Mesodermal cell (in vitro differentiated cells): Measurements from ENCODE around the gene DHX15.
A peak's percentile ranks its signal among the peaks of the same experiment; 100 is the strongest.

Experiments used
- H3K27ac ChIP-seq: 2 replicates; pipeline ENCODE4 v1.7.0; 2013; ENCODE audit warnings: mild to moderate bottlenecking, low read depth, low read length, moderate library complexity; ENCODE audit not compliant: severe bottlenecking
- H3K36me3 ChIP-seq: 2 replicates; pipeline ENCODE4 v1.7.1; 2013; ENCODE audit warnings: mild to moderate bottlenecking, low read length, moderate library complexity; ENCODE audit not compliant: control insufficient read depth, insufficient read depth
- H3K4me1 ChIP-seq: one replicate; pipeline ENCODE4 v1.7.1; 2013; ENCODE audit warnings: mild to moderate bottlenecking, low read length; ENCODE audit not compliant: insufficient read depth, control insufficient read depth, poor library complexity, severe bottlenecking
- H3K4me3 ChIP-seq: 2 replicates; pipeline ENCODE4 v1.7.0; 2013; ENCODE audit warnings: low read length, control low read depth, mild to moderate bottlenecking; ENCODE audit not compliant: insufficient read depth, poor library complexity, severe bottlenecking; ENCODE audit errors: extremely low read depth
- H3K9me3 ChIP-seq: 2 replicates; pipeline ENCODE4 v1.7.1; 2013; ENCODE audit warnings: mild to moderate bottlenecking, low read length, moderate library complexity; ENCODE audit not compliant: control insufficient read depth
- WGBS, 2 experiments: methylation state at CpG; one replicate each; pipeline ENCODE4 v1.1.5; 2013; ENCODE audit warnings: missing lambda C conversion rate in 2 of 2; ENCODE audit not compliant: insufficient coverage in 2 of 2; 5-methylcytosine and 5-hydroxymethylcytosine counted together

The DHX15 gene

DNA sequence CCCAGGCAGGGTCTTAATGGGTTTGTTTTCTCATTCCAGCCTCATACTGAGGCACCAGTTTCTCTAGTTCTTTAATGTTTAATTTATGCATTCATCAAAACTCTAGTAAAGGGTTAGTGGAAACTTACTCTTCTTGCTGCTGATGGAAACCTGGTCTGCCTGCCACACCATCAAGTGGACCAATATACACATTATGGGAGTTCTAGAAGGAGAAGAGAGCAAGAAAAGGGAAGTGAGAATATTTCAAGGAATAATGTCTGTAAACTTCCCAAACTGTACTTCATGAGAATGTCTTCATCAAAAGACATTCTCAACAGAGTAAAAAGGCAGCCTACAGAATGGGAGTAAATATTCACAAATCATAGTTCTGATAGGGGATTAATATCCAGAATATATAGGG, 20.9 kb upstream of the DHX15 start:
- Histone ChIP-seq H3K27ac (no peak overlapping the region), H3K9me3 (no peaks in the 10 kb centered on the region), H3K36me3 (no peaks in the 10 kb centered on the region), H3K4me1 (no peaks in the 10 kb centered on the region), H3K4me3 (no peak overlapping the region)

DNA sequence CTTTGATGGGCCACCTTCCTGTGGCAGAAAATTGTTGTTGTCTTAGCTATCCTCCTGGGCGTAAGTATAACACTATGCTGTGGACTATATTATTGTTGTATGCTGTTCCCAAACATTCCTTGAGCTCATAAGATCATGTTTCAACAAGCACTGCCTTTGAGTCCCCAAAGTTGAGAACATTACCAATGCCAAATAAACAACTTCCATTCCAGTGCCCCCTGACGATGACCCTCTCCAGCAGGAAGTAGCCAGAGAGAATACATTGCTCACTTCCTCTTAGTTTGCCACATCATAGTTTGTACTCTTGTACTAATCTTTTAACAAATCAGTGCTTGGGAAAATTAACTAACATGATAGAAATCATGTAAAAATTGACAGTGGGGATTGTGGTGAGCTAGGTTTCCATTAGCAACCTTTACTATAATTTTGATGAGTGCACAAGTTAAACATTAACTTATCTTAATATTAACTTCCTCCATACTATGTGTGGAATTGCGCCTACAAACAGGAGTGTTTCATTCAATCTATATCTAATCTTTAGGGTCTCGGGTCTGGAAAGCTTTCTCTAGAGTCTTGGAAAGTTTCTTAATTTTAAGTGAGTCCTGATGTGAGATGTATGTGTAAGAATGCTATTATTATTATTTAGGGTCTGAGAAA, 20.3 kb upstream of the DHX15 start:
- 79 to 83% methylated on average over 1 to 2 of the region's 4 CpGs for WGBS, 2 experiments

DNA sequence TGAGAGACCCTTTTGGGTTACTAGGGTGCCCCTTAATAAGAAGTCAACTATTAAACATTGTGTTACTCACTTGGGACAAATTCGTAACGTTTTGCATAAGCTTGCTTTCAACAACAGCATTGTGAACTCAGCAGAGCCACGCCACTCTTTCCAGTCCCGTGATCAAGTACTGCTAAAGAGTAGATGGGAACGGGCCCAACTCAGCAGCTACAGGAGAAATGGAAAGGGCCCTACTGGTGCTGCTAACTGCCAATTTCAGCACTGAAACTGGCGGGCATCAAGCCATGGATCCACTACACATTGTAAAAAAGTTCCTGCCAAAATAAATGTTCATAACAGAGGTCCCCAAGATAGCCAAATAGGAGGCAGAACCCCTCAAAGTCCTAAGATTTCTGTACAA, 19.0 kb upstream of the DHX15 start:
- Histone ChIP-seq H3K4me1 (no peaks in the 10 kb centered on the region), H3K9me3 (no peaks in the 10 kb centered on the region), H3K36me3 (no peaks in the 10 kb centered on the region), H3K27ac (no peak overlapping the region), H3K4me3 (no peak overlapping the region)
- 83 to 92% methylated on average over 5 to 6 of the region's 6 CpGs for WGBS, 2 experiments

More for the DNA sequence above, 20.3 kb upstream of the DHX15 start:
- Histone ChIP-seq H3K27ac (no peak overlapping the region), H3K9me3 (no peaks in the 10 kb centered on the region), H3K4me1 (no peaks in the 10 kb centered on the region), H3K36me3 (no peaks in the 10 kb centered on the region), H3K4me3 (no peak overlapping the region)

DNA sequence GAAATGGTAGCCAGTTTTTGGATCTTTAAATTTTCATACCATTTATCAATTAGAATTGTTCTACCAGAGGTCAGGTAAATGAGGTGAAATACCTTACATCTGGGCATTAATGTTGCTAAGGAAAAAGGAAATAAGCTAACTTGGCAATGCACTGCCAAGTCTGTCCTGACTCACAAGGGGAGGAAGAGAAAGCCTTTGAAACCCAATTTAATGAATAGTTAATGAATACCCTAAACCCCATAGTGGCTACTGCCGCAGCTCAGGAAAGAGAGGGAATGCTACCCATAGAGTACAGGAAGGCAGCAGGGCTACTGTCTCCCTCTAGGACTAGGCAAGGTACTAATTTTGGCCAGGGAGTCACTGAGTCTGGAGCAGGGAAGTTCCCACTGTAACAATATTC, 16.8 kb upstream of the DHX15 start:
- no peaks in the 10 kb centered on the region for H3K9me3 ChIP-seq
- H3K4me3 ChIP-seq, result no peak overlapping the region
- H3K4me1 ChIP-seq, result no peaks in the 10 kb centered on the region
- H3K36me3 ChIP-seq, result no peaks in the 10 kb centered on the region
- WGBS, 2 experiments, result 100% methylated on average over 1 of the region's 1 CpG
- no peak overlapping the region for H3K27ac ChIP-seq

DNA sequence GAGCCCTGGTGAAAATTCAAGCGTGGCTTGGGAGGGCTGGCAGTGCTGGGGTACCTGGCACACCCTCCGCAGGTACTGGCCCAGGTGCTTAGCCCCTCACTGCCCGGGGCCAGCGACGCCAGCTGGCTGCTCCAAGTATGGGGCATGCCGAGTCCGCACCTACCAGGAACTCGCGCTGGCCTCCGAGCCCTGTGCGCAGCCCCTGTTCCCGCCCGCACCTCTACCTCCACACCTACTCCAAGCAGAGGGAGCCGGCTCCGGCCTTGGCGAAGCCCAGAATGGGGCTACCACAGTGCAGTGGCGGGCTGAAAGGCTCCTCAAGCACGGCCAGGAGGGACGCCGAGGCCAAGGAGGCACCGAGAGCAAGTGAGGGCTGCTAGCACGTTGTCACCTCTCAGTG, 14.9 kb upstream of the DHX15 start:
- Histone ChIP-seq H3K4me1 (no peaks in the 10 kb centered on the region), H3K4me3 (no peak overlapping the region), H3K36me3 (no peaks in the 10 kb centered on the region), H3K9me3 (no peaks in the 10 kb centered on the region), H3K27ac (no peak overlapping the region)
- WGBS, 2 experiments, result 94 to 96% methylated on average over 11 to 21 of the region's 22 CpGs

DNA sequence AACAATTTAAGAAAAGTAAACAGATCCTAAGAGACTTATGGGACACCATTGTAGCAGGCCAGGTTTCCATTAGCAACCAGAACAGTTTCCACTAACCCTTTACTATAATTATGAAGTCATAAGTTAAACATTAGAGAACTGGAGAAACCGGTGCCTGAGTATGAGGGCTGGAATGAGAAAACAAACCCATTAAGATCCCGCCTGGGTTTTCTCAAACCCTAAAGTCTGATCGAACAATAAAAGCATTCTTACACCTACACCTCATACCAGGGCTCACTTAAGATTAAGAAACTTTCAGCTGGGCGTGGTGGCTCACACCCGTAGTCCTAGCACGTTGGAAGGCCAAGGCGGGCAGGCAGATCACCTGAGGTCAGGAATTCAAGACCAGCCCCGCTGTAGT, 13.7 kb upstream of the DHX15 start:
- 91 to 92% methylated on average over 4 to 6 of the region's 8 CpGs for WGBS, 2 experiments
- no peaks in the 10 kb centered on the region for H3K9me3 ChIP-seq
- no peak overlapping the region for H3K4me3 ChIP-seq
- no peaks in the 10 kb centered on the region for H3K4me1 ChIP-seq
- H3K27ac ChIP-seq, result no peak overlapping the region
- no peaks in the 10 kb centered on the region for H3K36me3 ChIP-seq

DNA sequence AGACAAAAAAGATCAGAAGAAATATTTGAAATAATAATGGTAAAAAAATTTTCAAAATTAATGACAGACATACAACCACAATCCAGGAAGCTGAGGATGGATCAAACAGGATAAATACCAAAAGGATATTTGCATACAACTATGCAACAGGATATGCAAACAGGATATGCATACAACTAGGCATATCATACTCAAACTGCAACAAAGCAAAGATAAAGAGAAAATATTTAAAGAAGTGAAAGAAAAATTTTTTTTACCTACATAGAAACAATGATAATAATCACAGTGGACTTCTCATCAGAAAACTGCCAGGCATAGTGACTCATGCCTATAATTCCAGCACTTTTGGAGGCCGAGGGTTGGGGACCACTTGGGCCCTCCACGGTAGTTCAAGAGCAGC, 11.3 kb upstream of the DHX15 start:
- Histone ChIP-seq H3K4me3 (no peak overlapping the region), H3K4me1 (no peaks in the 10 kb centered on the region), H3K27ac (no peak overlapping the region), H3K9me3 (peaks cover 3% of the 10 kb centered on the region), H3K36me3 (no peaks in the 10 kb centered on the region)
- WGBS, 2 experiments, result 67 to 100% methylated on average over 1 of the region's 2 CpGs

DNA sequence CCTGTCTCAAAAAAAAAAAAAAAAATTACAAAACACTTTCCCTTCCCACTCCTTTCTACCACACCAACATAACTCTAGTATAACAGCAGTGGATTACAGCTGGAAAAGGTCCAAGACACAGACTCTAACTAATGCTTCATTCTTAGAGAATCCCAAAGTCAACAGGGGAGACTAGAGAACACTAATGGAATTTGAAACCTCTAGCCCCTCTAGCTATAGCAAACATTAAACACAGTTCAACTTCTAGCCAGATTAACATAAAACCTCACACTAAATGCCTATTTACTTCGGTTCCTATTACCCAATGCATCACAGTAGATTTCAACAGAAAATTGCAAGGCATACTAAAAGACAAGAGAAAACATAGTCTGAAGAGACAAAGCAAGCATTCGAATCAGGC, 10.5 kb upstream of the DHX15 start:
- 100% methylated on average over 1 to 2 of the region's 2 CpGs for WGBS, 2 experiments
- H3K9me3 ChIP-seq, result peaks cover 9% of the 10 kb centered on the region
- no peaks in the 10 kb centered on the region for H3K4me1 ChIP-seq
- no peak overlapping the region for H3K27ac ChIP-seq
- H3K36me3 ChIP-seq, result no peaks in the 10 kb centered on the region
- H3K4me3 ChIP-seq, result no peak overlapping the region

DNA sequence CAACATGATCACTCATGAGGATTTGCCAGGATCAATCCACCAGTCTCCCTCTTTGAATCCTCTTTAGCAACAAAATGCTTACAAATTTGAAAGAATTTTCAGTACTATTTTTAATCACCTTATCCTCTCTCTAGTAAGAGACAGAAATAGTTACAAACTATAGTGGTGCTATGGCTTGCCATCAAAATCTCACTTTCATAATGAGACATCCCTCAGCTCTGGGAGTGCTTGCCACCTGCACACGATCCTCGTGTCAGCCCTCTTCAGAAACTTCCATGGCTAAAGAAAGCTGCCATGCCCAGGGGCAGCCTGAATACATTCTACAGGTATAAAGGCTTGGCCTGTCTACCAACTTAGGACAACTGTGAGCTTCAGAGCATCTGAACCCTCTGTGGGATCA, 5.1 kb upstream of the DHX15 start:
- Histone ChIP-seq H3K4me3 (no peak overlapping the region), H3K4me1 (no peaks in the 10 kb centered on the region), H3K27ac (no peak overlapping the region), H3K9me3 (peaks cover 12% of the 10 kb centered on the region), H3K36me3 (no peaks in the 10 kb centered on the region)
- 72 to 100% methylated on average over 1 to 2 of the region's 2 CpGs for WGBS, 2 experiments

DNA sequence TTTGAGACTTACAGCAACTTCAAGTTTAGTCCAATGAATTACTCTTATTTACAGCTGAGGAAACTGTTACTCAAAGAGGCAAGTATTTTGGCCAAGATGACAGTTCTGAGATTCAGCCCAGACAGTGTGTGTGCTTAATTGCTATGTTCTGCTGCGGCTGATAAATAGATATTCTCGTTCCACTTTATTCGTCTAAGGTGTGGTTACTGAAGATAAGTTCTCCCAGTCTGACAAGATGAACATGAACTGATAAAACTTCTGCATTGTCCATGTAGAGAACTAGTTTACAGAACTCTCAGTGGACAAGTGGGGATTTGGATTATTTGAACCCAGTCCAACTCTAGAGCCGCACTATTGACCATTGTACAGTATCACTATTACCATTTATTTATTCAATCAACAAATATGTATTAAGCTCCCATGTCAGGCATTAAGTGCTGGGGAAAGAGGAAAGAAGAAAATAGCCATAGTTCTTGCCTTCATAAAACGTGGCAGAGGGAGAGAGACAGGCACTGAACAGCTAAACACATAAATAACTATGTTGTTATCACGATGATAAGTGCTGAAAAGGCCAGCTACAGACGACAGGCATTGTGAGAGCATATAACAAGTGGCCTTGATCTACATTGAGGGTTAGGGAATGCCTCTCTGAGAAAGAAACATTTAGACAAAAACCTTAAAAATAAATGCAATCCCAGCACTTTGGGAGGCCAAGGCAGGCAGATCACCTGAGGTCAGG, 4.0 kb upstream of the DHX15 start:
- Histone ChIP-seq H3K4me1 (no peaks in the 10 kb centered on the region), H3K4me3 (no peak overlapping the region), H3K9me3 (peaks cover 12% of the 10 kb centered on the region), H3K27ac (no peak overlapping the region), H3K36me3 (no peaks in the 10 kb centered on the region)
- 100% methylated on average over 3 of the region's 7 CpGs for WGBS, 2 experiments

DNA sequence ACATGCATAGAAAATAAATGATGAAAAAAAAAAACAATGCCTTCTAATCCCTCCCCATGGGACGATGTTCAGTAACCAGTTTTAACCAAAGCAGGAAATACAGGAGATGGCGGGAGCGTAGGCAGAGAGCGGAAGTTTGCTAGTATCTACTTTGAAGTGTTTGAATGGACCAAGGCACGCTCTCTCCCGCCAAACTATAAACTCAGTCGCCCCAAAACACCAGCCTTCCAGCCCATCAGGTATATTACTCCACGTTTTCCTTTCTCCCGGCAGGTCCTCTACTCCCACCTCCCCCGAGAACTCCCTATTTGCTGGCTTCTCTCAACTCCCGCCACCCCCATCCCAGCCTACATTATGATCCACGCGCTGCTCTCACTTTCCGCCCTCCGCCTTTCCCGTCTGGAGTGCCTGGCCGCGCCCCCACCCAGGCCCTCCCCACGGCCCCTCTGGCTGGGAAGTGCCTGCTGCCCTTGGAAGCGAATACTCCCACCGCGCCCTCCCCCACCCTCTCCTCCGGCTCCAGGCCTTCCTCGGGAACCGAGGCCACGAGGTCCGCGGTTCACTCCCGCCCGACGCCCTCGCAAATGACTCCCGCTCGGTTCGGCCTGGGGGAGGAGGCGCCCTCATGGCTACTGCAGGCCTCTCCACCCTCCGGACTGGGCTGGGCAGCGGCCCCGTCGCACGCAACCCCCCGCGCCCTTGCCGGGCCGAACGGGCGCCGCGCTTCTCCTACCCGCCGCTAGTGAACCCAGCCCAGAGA, 723 bp downstream of the DHX15 start:
- WGBS, 2 experiments, result 0% methylated on average over 23 to 33 of the region's 51 CpGs
- Histone ChIP-seq H3K9me3 (no peaks in the 10 kb centered on the region), H3K36me3 (peaks cover 37% of the 10 kb centered on the region), H3K27ac (peak overlapping the region; percentile 97), H3K4me1 (peaks cover 2% of the 10 kb centered on the region), H3K4me3 (peak overlapping the region; percentile 98)
